ENCODE results near the gene ACE. TPM values are rescaled to one million over a fixed set of nuclear protein-coding genes. Genes with fewer than 3 reads are reported as not detected.

Gene ACE
- 0.05 to 0.07 TPM in 2 of 3 replicates, not detected in the other for polyA plus RNA-seq
- polyA plus RNA-seq (2011; ENCODE audit: low read depth) = not detected
- polyA plus RNA-seq (2011; cell fraction: cytosol; rRNA removed) = not detected in 2 replicates
- polyA plus RNA-seq (2011; cell fraction: nucleus; rRNA removed) = 0.20 TPM in 1 of 2 replicates, not detected in the other
- 0.03 TPM in 1 of 2 replicates, not detected in the other for polyA plus RNA-seq (2012; ENCODE audit: low replicate concordance)
- not detected in 3 replicates for polyA minus RNA-seq
- polyA minus RNA-seq (2011; cell fraction: cytosol; rRNA and poly(A)+ RNA removed) = not detected
- 0.95 TPM in 1 of 2 replicates, not detected in the other for polyA minus RNA-seq (2011; cell fraction: nucleus; rRNA and poly(A)+ RNA removed)

- H3K4me2 ChIP-seq (ENCODE audit: control insufficient read depth, extremely low read depth, insufficient read depth, low read depth, low read length) = peak within 1 kb of the TSS; percentile 58
- no peak for TF ChIP-seq CTCF (optimal IDR thresholded peaks at IDR 0.05 in 1 of 3, IDR thresholded peaks at IDR 0.05 in 1 of 3, conservative IDR thresholded peaks at IDR 0.05 in 1 of 3; ENCODE audit: extremely low read depth in 1 of 3, insufficient read depth in 2 of 3, low read length in 3 of 3)
- no peak for TF ChIP-seq EZH2 (IDR thresholded peaks at IDR 0.05; ENCODE audit: low read length)
- dilution Hi-C loops (cut with MboI; ENCODE audit: extremely low pct_ligation_motif_present, low sequenced_read_pairs) = no loop called here
- peaks cover 19% of the 10 kb centered on the region for H3K4me1 ChIP-seq (ENCODE audit: control insufficient read depth, extremely low read depth, insufficient read depth, low read length)
- no peak for FAIRE-seq
- peak within 1 kb of the TSS in 2 of 3 experiments; percentile 44 to 54 for H3K4me3 ChIP-seq (ENCODE audit: control insufficient read depth in 2 of 3, extremely low read depth in 1 of 3, insufficient read depth in 2 of 3, low read depth in 1 of 3, low read length in 3 of 3)
- H3K9me1 ChIP-seq (ENCODE audit: control insufficient read depth, extremely low read depth, insufficient read depth, low read length) = no peaks in the 10 kb centered on the region
- H3K9ac ChIP-seq (ENCODE audit: control insufficient read depth, extremely low read depth, insufficient read depth, low read length) = no peak within 1 kb of the TSS
- no peaks in the 10 kb centered on the region for H3K79me2 ChIP-seq (ENCODE audit: control insufficient read depth, insufficient read depth, low read length)
- no peak for DNase-seq (ENCODE audit: low read depth, low spot score)
- H3K36me3 ChIP-seq (ENCODE audit: control insufficient read depth in 2 of 2, extremely low read depth in 1 of 2, insufficient read depth in 2 of 2, low read length in 2 of 2) = no peaks in the 10 kb centered on the region
- H3K27ac ChIP-seq (ENCODE audit: control insufficient read depth, insufficient read depth, low read length) = no peak within 1 kb of the TSS
- H3K27me3 ChIP-seq (ENCODE audit: control insufficient read depth, extremely low read depth, insufficient read depth, low read length) = peaks cover 30% of the 10 kb centered on the region
- no peaks in the 10 kb centered on the region for H3K9me3 ChIP-seq (ENCODE audit: control insufficient read depth, low read depth, low read length)
- H4K20me1 ChIP-seq (ENCODE audit: control insufficient read depth, extremely low read depth, insufficient read depth, low read length) = no peaks in the 10 kb centered on the region
- peak within 1 kb of the TSS; percentile 19 for H2AFZ ChIP-seq (ENCODE audit: control insufficient read depth, low read length)
Measured at GRCh38 chr17:63476854-63477479, at the start of gene ACE. ACE (plus strand) TSS chr17:63477061; CDS start chr17:63477095, 34 bp downstream.

GRCh38 chr17:63429766-63430165 is 47.1 kb upstream of the ACE start:
- H3K36me3 ChIP-seq (ENCODE audit: control insufficient read depth in 2 of 2, extremely low read depth in 1 of 2, insufficient read depth in 2 of 2, low read length in 2 of 2) = peaks cover 3 to 8% of the 10 kb centered on the region in 2 experiments
- no peak for TF ChIP-seq EZH2 (IDR thresholded peaks at IDR 0.05; ENCODE audit: low read length)
- no peak for TF ChIP-seq CTCF (optimal IDR thresholded peaks at IDR 0.05 in 1 of 3, IDR thresholded peaks at IDR 0.05 in 1 of 3, conservative IDR thresholded peaks at IDR 0.05 in 1 of 3; ENCODE audit: extremely low read depth in 1 of 3, insufficient read depth in 2 of 3, low read length in 3 of 3)
- peaks cover 3% of the 10 kb centered on the region for H4K20me1 ChIP-seq (ENCODE audit: control insufficient read depth, extremely low read depth, insufficient read depth, low read length)
- H2AFZ ChIP-seq (ENCODE audit: control insufficient read depth, low read length) = no peak overlapping the region
- peaks cover 8% of the 10 kb centered on the region for H3K4me1 ChIP-seq (ENCODE audit: control insufficient read depth, extremely low read depth, insufficient read depth, low read length)
- dilution Hi-C loops (cut with MboI; ENCODE audit: extremely low pct_ligation_motif_present, low sequenced_read_pairs) = no loop called here
- no peak overlapping the region for H3K4me2 ChIP-seq (ENCODE audit: control insufficient read depth, extremely low read depth, insufficient read depth, low read depth, low read length)
- no peaks in the 10 kb centered on the region for H3K27me3 ChIP-seq (ENCODE audit: control insufficient read depth, extremely low read depth, insufficient read depth, low read length)
- no peaks in the 10 kb centered on the region for H3K79me2 ChIP-seq (ENCODE audit: control insufficient read depth, insufficient read depth, low read length)
- FAIRE-seq (no peak), DNase-seq (ENCODE audit: low read depth, low spot score) (no peak)
- H3K9me3 ChIP-seq (ENCODE audit: control insufficient read depth, low read depth, low read length) = no peaks in the 10 kb centered on the region
- H3K9ac ChIP-seq (ENCODE audit: control insufficient read depth, extremely low read depth, insufficient read depth, low read length) = no peak overlapping the region
- H3K4me3 ChIP-seq (ENCODE audit: control insufficient read depth in 2 of 3, extremely low read depth in 1 of 3, insufficient read depth in 2 of 3, low read depth in 1 of 3, low read length in 3 of 3) = no peak overlapping the region
- H3K27ac ChIP-seq (ENCODE audit: control insufficient read depth, insufficient read depth, low read length) = no peak overlapping the region
- H3K9me1 ChIP-seq (ENCODE audit: control insufficient read depth, extremely low read depth, insufficient read depth, low read length) = no peaks in the 10 kb centered on the region
